ENCODE data around the gene PPIL1.

PPIL1 gene

GRCh38 chr6:36888654-36889481 lies 14.3 kb upstream of the PPIL1 start:
- DNase-seq (ENCODE audit: low read depth in 2 of 2), result no peak

DNA sequence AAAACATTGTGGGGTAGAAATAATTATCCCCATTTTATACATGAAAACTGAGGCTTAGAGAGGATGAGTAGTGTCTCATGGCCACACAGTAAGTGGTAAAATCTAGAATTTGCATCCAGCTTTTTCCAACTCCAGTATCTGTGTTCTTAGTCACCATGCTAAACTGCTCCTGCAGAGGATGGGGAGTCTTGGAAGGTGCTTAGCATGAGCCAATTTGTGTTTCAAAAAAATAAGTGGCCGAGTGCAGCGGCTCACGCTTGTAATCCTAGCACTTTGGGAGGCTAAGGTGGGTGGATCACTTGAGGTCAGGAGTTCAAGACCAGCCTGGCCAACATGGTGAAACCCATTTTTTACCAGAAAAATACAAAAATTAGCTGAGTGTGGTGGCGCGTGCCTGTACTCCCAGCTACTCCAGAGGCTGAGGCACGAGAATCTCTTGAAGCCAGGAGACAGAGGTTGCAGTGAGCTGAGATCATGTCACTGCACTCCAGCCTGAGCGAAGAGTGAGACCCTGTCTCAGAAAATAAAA lies 13.6 kb upstream of the PPIL1 start:
- no peak for DNase-seq (ENCODE audit: low read depth in 2 of 2)

- no peak for DNase-seq (ENCODE audit: low read depth in 2 of 2)
Observed at GRCh38 chr6:36886950-36887618, 12.5 kb upstream of the PPIL1 start.

GRCh38 chr6:36885461-36886401 lies 11.1 kb upstream of the PPIL1 start, which contains the start of gene C6orf89:
Gene C6orf89, plus strand, starts transcription at chr6:36885952. Its CDS starts 13,493 bp downstream, at chr6:36899445.
- DNase-seq (ENCODE audit: low read depth in 2 of 2), result peak; percentile 89 to 96

GRCh38 chr6:36884610-36885009 lies 10.0 kb upstream of the PPIL1 start:
- no peak for DNase-seq (ENCODE audit: low read depth in 2 of 2)

GRCh38 chr6:36875250-36875633 lies 639 bp upstream of the PPIL1 start:
- DNase-seq (ENCODE audit: low read depth in 2 of 2), result no peak

- no peak for DNase-seq (ENCODE audit: low read depth in 2 of 2)
Observed at GRCh38 chr6:36873612-36874442, 776 bp downstream of the PPIL1 start.

DNA sequence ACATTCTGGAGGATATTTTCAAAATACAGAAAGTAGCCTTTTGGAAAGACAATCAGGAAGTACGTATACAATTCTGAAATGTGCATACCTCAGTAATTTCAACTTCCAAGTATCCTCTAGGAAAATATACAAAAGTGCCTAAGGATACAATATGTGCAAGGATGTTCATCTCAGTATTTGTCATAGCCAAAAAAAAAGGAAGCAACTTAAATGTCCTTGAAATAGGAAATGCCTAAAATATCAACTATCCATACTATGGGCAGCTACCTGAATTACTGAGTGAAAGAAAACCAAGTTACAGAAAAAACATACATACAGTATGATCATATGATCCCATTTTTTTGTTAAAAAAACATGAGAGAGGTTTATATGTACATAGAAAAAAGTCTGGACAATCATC lies 1.5 kb downstream of the PPIL1 start:
- no peak for DNase-seq (ENCODE audit: low read depth in 2 of 2)

DNA sequence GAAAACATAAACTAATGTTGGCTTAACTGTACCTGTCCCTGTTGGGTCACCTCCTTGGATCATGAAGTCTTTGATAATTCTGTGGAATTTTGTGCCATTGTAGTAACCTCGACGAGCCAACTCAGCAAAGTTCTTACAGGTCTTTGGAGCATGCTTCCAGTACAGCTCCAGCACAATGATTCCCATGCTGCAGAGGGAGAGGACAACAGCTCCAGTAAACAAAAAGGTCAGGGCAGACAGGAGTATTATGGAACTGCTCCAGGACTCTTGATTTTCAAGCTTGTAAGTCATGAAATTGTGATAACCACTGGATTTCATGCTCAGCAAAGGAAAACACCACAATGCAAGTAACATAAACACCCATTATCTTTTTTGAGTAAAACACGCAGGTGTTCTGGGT lies 2.9 kb downstream of the PPIL1 start:
- no peak for DNase-seq (ENCODE audit: low read depth in 2 of 2)

DNA sequence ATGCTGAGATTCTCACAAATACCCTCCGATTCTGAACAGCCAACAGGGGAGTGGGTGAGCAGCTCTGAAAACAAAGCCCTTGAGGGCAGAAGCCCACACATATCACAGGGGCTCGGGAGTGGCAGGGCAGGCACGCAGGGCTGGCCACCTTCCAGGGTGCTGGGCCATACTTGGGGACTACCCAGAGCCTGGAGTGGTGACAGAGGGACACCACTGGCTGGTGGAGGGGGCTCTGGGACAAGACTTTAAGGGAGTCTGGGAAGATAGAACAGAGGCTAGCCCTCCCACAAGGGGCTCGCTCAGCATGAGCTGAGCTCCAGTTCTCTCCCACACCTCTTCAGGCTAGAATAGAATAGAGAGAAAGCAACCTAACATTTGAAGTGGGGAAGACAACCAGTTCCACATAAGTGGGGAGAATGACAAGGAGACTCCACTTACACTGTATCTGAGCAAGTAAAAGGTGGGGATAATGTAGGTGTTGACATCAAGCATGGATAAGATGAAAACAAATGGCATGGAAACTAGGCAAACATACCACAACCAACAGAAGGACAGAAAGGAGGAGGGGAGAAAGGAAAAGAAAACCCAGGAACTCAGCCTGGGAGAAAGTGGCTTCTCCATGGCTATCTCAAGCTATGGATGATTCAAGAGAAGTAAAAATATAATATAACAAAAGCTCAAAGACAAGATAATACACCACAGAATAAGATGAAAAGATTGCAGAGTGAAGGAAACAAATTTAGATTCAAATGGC lies 7.0 kb downstream of the PPIL1 start:
- DNase-seq (ENCODE audit: low read depth in 2 of 2), result no peak

GRCh38 chr6:36865835-36866234 lies 8.8 kb downstream of the PPIL1 start:
- no peak for DNase-seq (ENCODE audit: low read depth in 2 of 2)

DNA sequence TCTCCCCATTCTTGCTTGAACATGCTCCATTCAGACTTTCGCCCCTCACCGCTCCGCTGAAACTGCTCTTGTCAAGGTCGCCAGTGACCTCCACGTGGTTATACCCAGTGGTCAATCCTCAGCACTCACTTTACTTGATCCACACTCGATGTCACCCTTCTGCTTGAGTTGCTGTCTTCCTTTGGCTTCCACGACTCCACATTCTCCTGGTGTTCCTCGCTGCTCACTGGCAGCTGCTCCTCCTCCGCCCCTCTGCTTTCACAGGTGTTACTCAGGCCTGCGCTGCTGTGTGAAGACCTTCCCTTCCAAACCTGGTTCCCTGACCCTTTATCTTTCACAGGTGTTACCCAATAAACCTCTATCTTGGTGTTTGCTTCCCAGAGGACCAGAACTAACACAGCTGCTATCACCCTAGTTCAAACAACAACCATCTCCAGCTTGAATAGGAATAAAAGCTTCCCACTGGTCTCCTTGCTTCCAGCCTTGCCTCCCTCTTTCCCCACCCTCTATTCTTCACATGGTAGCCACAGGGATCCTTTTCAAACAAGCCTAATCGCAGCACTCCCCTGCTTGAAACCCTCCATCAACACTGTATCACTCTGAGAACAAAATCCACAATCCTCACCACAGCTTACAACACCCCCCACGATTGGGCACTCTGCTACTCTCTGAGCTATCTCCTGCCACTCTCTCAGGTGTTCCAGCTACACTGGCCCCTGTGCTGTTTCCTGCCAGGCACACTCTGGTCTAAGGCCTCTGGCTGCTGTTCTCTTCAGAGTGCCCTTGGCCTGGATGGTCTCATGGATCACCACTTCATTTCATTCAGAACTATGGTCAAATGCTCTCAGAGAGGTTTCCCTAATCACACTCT lies 10.7 kb downstream of the PPIL1 start:
- no peak for DNase-seq (ENCODE audit: low read depth in 2 of 2)

DNA sequence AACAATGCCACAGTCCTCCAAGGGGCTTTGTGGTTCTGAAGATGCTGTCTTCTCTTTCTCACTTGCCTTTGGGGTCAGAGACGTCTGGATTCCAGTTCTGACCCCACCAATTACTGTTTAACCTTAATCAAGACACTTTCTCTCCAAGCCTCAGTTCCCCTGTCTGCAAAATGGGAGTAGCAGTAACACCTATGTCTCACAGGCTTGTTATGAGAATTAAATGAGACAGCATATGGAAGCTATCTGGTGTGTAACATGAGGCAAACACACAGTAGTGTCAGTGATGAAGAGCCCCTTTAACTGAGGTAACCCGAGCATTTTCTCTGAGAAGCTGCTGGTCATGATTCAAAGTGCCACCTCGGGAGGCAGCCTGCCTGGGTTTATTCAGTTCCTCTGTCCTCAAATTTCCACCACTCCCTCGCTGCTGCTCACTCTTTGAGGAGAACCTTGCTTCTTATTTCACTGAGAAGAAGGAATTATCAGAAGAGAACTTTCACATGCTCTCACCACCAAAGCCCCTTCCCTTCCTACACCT lies 11.7 kb downstream of the PPIL1 start:
- no peak for DNase-seq (ENCODE audit: low read depth in 2 of 2)

GRCh38 chr6:36862164-36862847 lies 12.3 kb downstream of the PPIL1 start:
- DNase-seq (ENCODE audit: low read depth in 2 of 2), result no peak

GRCh38 chr6:36860126-36860525 lies 14.5 kb downstream of the PPIL1 start:
- DNase-seq (ENCODE audit: low read depth in 2 of 2), result no peak

DNA sequence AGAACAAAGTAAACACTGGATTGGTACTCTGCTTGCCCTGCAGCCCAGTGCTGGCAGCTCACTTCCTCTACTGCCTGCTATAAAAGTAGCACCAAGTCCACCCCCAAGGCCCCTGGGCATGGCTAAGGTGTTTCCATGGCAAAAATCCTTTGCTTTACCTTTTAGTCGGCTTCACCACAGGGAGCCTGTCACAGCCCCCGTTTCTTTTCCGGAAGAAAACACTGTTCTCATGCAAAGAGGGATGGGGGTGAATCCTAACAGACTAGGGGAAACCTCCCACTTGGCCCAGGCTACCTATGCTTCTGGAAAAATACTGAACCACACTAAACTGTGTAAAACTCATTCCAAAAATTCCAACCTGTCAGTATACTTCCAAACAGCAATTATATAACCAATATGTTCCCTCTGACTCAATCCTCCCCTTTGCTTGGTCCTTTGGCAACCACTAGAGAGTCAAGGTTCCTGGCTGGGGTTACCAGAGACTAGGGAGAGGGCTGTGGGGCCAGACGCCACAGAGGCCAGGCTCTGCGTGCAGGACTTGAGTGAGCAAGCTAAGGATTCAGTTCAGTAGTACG lies 16.1 kb downstream of the PPIL1 start:
- no peak for DNase-seq (ENCODE audit: low read depth in 2 of 2)

- no peak for DNase-seq (ENCODE audit: low read depth in 2 of 2)
Observed at GRCh38 chr6:36857325-36857724, 17.3 kb downstream of the PPIL1 start.

GRCh38 chr6:36856277-36856676 lies 18.3 kb downstream of the PPIL1 start:
- no peak for DNase-seq (ENCODE audit: low read depth in 2 of 2)

Measured in stimulated activated CD4-positive, alpha-beta T cell treated with anti-CD3 and anti-CD28 coated beads, Interleukin-1b, Interleukin-23, amount 100 ng/mL, for 1 hour (primary cell).